Progenitor cell of endocrine pancreas (in vitro differentiated cells): ENCODE measurements around the gene DDX5. TPM values are rescaled to one million over a fixed set of nuclear protein-coding genes. Genes with fewer than 3 reads are reported as not detected.
A peak's percentile ranks its signal among the peaks of the same experiment; 100 is the strongest.

ENCODE experiments used
- DNase-seq: peaks from one replicate; pipeline ENCODE4 v3.0.0; 2021; ENCODE audit warnings: low spot score; ENCODE audit not compliant: unreplicated experiment
- H3K27ac Mint-ChIP-seq: 2 replicates; pipeline ENCODE4 v1.8.0; 2021; ENCODE audit warnings: mild to moderate bottlenecking, moderate library complexity, mixed read lengths
- H3K27me3 Mint-ChIP-seq: 2 replicates; pipeline ENCODE4 v1.8.0; 2021; ENCODE audit warnings: mixed read lengths
- H3K36me3 Mint-ChIP-seq: 2 replicates; pipeline ENCODE4 v1.8.0; 2022; ENCODE audit warnings: mixed read lengths; ENCODE audit not compliant: insufficient read depth
- H3K4me1 Mint-ChIP-seq: 2 replicates; pipeline ENCODE4 v1.8.0; 2021; ENCODE audit warnings: low read depth, mixed read lengths
- H3K4me3 Mint-ChIP-seq: 2 replicates; pipeline ENCODE4 v1.8.0; 2021; ENCODE audit warnings: low read depth, mild to moderate bottlenecking, moderate library complexity, mixed read lengths
- H3K9me3 Mint-ChIP-seq: 2 replicates; pipeline ENCODE4 v1.8.0; 2021; ENCODE audit warnings: low read depth, mixed read lengths
- total RNA-seq: library from RNA; stranded (reverse); gene quantifications from 2 replicates; pipeline ENCODE4 v1.2.1, GENCODE V29; 2021
- TF ChIP-seq, protein P1 (sequence below): fragments of 200-600 bp; sonication (generic); IDR thresholded peaks from one replicate; pipeline ENCODE4 v1.5.0; 2021; ENCODE audit warnings: antibody characterized with exemption, mild to moderate bottlenecking; ENCODE audit not compliant: unreplicated experiment

The DDX5 gene
- total RNA-seq, 1 donor from 2014 or later = 925 TPM

DNA sequence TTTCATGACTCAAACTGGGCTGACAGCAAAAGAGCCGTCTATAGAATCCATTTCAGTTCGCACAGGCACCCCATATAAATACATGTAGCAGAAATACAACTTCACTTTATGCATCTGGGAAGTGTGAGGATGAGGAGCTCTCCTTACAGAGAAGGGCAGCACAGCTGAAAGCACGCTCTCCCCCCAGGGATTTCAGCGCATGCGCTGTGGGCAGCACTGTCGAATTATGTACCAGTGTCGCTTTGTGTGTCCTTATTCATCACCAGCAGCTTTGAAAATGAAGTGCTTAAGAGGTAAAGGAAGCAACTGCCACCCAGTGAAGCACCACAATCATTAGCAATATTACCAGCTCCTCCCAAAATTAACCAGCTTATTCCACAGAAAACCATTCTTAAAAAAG lies 40.6 kb upstream of the DDX5 start:
- Mint-ChIP-seq H3K4me3 (no peak overlapping the region), H3K27ac (no peak overlapping the region), H3K27me3 (no peaks in the 10 kb centered on the region), H3K9me3 (no peaks in the 10 kb centered on the region), H3K36me3 (peaks cover 16% of the 10 kb centered on the region), H3K4me1 (no peaks in the 10 kb centered on the region)
- no peak for DNase-seq
- TF ChIP-seq, protein P1, sequence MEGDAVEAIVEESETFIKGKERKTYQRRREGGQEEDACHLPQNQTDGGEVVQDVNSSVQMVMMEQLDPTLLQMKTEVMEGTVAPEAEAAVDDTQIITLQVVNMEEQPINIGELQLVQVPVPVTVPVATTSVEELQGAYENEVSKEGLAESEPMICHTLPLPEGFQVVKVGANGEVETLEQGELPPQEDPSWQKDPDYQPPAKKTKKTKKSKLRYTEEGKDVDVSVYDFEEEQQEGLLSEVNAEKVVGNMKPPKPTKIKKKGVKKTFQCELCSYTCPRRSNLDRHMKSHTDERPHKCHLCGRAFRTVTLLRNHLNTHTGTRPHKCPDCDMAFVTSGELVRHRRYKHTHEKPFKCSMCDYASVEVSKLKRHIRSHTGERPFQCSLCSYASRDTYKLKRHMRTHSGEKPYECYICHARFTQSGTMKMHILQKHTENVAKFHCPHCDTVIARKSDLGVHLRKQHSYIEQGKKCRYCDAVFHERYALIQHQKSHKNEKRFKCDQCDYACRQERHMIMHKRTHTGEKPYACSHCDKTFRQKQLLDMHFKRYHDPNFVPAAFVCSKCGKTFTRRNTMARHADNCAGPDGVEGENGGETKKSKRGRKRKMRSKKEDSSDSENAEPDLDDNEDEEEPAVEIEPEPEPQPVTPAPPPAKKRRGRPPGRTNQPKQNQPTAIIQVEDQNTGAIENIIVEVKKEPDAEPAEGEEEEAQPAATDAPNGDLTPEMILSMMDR = no peak

DNA sequence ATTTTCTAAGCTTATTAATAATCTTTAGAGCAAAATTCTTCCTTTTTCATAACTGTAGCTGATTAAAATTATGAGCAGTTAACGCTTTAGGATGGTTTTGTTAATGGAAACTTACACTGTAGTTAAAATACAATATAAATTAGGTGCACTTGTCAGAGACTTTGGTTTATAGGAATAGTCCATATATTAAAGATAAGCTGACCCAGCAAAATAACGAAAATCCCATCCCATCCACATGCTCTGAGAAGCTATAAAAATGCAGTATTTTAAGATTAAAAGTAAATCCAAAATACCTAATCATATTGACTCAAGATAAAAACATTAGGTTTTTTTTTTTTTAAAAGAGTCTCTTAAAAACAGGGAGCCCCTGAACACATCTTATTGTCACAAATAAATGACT lies 38.7 kb upstream of the DDX5 start:
- Mint-ChIP-seq H3K27me3 (no peaks in the 10 kb centered on the region), H3K4me3 (no peak overlapping the region), H3K27ac (no peak overlapping the region), H3K36me3 (peaks cover 14% of the 10 kb centered on the region), H3K9me3 (no peaks in the 10 kb centered on the region), H3K4me1 (no peaks in the 10 kb centered on the region)
- no peak for DNase-seq
- TF ChIP-seq, protein P1 = no peak

DNA sequence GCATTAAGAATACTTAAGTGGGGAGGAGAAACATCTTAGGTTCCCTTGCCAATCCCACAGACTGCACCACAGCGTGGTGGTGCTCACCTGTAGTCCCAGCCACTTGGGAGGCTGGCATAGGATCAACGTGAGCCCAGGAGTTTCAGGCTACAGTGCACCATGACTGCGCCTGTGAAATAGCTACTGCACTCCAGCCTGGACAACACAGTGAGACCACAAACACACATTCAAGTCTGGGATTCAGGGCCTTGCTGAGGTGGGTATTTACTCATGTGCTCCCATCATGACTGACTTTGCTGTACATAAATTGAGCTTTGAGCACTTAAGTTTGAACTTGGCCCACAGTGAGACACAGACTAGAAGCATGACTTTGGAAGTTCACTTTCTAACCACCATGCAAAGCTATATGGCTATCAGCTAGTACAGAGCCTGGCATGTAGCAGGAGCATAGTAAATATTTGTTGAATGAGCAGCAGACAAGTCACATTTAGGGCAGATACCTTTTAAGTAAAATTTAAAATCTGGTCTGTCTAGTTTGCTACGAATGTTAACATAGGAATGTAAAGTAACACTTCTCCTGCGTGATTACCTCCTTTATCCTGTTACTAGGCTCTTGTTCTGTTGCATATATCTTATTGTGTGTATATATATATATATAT lies 34.2 kb upstream of the DDX5 start:
- H3K27ac Mint-ChIP-seq = no peak overlapping the region
- no peak overlapping the region for H3K4me3 Mint-ChIP-seq
- DNase-seq = no peak
- H3K4me1 Mint-ChIP-seq = no peaks in the 10 kb centered on the region
- peaks cover 24% of the 10 kb centered on the region for H3K36me3 Mint-ChIP-seq
- TF ChIP-seq, protein P1 = no peak
- H3K9me3 Mint-ChIP-seq = no peaks in the 10 kb centered on the region
- H3K27me3 Mint-ChIP-seq = no peaks in the 10 kb centered on the region

DNA sequence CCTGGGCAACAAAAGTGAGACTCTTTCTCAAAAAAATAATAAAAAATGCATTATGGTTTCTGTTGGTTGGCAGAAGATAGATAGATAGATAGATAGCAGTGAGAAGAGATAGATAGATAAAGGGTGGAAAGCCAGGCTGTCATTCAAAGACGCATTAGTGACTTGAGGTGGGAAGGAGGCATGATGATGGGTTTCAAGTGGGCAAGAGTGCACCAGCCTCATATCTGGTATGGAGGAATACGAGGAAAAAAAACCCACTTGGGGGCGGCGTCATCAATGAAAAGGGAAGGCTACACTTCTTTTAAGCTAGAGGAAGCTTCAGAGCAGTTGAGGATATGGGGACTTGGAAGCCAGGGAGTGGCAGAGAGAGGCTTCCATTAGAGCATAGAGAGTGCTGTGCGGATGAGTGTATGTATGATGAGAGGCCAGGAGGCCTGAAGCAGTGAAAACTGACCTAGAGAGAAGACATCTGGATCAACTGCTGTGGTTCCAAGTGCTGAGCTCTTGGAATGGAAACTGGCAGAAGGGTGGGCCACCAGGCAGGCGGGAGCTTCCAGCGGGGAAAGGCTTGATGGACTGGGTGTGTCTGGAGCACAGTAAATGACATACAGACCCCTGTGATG lies 32.5 kb upstream of the DDX5 start:
- H3K4me3 Mint-ChIP-seq = no peak overlapping the region
- peaks cover 24% of the 10 kb centered on the region for H3K36me3 Mint-ChIP-seq
- H3K4me1 Mint-ChIP-seq = no peaks in the 10 kb centered on the region
- H3K27me3 Mint-ChIP-seq = no peaks in the 10 kb centered on the region
- H3K9me3 Mint-ChIP-seq = no peaks in the 10 kb centered on the region
- no peak for DNase-seq
- TF ChIP-seq, protein P1 = no peak
- peak overlapping the region; percentile 68 for H3K27ac Mint-ChIP-seq

DNA sequence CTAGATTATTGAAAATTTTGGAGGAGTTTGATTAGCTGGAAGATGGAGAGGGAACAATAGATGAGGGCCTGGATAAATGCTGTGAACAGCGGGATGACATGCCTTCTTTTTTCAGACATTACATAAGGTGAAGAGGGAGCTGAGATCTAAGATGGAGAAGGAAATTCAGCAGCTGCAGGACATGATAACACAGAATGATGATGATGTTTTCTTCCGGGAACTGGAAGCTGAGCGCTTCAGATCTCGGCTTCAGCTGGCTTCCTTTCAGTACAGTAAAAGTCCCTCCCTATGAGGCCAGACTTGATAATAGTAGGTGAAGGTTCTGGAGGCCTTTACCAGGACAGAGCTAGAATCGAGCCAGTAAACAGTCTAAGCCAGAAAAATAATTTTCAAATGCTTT lies 31.4 kb upstream of the DDX5 start:
- Mint-ChIP-seq H3K36me3 (peaks cover 25% of the 10 kb centered on the region), H3K4me1 (no peaks in the 10 kb centered on the region), H3K27ac (no peak overlapping the region), H3K27me3 (no peaks in the 10 kb centered on the region), H3K9me3 (no peaks in the 10 kb centered on the region), H3K4me3 (no peak overlapping the region)
- no peak for DNase-seq
- TF ChIP-seq, protein P1 = no peak
